GM21367 (cell line): ENCODE data around the gene FHL3.
"Not testable (repeated sequence)": the region's sequence is repeated elsewhere in the genome, so short reads cannot be mapped to it uniquely, and the experiment has no call there.

ENCODE experiments used
- ATAC-seq: cut with Tn5 transposase; IDR thresholded peaks from one replicate; pipeline ENCODE4 v1.9.1; 2021; ENCODE audit not compliant: unreplicated experiment

The FHL3 gene

DNA sequence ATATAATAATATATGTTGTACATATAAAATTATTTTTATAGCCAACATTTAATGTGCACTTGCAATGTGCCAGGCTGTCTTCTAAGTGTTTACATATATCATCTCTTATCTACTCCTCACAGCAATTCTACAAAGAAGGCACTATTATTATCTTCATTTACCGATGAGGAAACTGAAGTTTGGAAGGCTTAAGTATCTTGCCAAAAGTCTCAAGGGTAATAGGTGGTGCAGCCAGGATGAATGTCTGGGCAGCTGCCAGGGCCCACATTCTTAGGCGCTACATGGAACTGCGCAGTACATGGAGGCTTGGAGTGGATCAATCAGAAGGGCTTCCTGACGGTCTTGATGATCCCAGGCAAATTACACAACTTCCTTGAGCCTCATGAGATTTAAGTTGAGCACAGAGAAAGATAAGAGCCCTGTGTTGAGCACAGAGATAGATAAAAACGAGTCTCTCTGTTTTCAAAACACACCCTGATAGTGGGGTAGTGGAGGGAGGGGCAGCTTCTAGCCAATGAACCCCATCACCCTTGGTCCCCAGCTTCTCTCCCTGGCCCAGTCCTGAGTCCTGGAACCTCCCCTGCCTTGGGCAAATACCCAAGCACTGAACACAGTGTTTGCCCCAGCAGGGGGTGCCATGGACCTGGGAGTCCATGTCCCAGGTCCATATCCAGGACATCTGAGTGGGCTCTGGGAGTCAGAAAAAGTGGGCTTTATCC is 32.1 kb upstream of the FHL3 start:
- ATAC-seq, result no peak

DNA sequence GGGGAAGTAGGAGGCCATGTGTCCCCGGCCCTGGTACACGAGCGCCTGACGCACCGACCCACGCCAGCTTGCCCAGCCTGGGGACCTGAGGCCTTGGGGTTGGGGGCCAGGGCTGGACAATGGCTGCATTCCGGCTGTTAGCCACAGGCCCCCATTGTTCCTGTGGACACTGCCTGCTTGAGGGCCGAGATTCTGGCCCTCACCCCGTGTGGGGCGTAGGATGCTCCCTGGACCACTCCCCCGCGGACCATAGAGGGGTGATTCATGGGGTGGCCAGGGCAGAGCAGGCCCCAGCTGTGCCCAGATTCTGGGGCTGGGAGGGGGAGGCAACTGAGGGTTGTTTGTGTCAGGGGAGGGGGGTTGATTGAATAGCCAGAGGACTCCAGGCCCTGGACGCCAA is 29.6 kb upstream of the FHL3 start:
- no peak for ATAC-seq

GRCh38 chr1:38032992-38033391 is 27.7 kb upstream of the FHL3 start:
- not testable (repeated sequence) for ATAC-seq

- ATAC-seq, result no peak
Measured at GRCh38 chr1:38031513-38031866, 26.2 kb upstream of the FHL3 start.

GRCh38 chr1:38030596-38031512 is 25.5 kb upstream of the FHL3 start:
- ATAC-seq, result no peak

- peak; percentile 43 for ATAC-seq
Measured at GRCh38 chr1:38029685-38030511, 24.6 kb upstream of the FHL3 start.

DNA sequence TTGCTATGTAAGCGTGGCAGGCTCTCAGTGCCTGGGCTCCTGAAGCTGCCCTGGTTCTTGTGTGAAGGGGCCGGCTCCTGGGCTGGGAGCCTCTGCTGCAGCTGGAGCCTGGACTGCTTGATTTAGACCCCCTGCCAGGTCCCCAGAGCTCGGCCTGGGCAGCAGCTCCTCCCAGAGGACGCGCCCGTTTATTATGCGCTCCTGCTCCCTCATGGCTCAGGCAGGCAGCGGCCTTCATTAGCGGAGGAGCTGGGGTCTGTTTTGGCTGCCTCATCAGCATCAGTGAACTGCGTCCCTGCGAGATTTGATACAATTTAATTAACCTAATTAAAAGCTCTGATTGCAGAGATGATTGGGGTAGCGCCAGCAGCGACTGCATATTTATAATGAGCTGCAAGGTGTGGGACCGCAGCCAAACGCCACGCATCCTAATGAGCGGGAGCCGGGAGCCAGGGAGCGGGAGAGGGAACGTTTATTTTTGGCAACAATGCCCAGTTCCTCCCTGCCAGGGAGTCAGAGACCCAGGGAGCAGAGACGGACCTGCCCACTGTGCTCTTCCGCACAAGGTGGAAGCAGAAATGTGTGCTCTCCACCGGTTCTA is 23.9 kb upstream of the FHL3 start:
- no peak for ATAC-seq

- peak; percentile 5 for ATAC-seq
Measured at GRCh38 chr1:38028671-38029070, 23.4 kb upstream of the FHL3 start.

DNA sequence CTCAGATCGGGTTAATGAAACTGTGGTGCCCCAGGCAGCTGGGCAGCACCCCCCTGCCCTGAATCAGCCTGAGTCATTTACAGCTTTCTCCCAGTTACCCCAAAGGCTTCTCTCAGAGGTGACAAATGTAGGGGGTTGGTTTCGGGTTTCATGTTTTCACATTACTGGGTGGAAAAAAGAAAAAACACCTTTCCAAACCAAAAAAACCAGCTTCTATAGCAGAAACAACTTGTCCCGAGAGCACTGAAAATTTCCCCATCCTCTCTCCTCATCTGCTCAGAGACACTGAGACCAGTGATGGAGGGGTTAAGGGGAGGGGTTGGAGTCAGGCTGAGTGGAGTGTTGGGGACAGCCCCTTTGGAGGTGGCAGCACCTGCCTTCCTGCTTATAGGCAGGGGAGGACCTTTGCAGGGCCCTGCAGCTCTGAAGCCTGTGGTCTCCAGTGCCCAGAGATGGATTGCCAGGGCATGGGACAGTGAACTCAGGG is 22.8 kb upstream of the FHL3 start:
- ATAC-seq, result peak; percentile 61

- ATAC-seq, result no peak
Measured at GRCh38 chr1:38027201-38028104, 22.1 kb upstream of the FHL3 start.

- ATAC-seq, result no peak
Measured at GRCh38 chr1:38026592-38027200, 21.4 kb upstream of the FHL3 start.

DNA sequence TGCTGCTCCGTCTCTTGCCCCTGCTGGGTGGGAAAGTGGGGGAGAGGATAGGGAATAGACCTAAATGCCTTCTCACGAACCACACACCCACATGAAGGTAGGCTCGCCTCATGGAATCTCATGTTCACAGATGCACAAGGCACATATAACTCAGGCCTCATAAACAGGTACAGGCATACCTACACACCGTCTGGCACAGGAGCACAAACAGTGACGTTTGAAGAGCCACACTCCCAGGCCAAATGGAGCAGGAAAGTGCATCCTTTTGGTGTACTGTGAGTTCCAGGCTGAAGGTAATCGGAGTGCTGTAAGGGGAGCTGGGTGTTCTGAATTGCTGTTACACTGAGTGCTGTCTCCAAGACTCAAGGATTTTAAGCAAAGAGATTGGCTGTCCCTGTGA is 20.4 kb upstream of the FHL3 start:
- ATAC-seq, result no peak

DNA sequence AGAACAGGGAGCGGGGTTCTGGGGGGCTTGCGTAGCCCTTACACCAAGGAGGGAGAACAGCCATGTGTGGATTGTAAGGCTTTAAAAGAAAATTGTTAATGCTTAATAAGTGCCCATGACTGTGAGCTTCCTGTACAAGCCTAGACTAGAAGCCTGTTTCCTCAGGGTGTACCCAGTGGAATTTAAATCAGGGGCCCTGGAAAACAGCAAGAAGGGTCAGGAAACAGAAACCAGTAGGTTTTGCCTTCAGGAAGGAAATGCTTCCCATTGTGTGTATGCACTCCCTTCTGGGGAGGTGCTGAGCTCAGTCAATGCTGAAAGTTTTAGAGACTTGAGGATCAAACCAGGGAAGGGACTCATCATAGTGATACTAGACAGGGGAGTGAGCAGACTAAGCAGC is 19.9 kb upstream of the FHL3 start:
- no peak for ATAC-seq

DNA sequence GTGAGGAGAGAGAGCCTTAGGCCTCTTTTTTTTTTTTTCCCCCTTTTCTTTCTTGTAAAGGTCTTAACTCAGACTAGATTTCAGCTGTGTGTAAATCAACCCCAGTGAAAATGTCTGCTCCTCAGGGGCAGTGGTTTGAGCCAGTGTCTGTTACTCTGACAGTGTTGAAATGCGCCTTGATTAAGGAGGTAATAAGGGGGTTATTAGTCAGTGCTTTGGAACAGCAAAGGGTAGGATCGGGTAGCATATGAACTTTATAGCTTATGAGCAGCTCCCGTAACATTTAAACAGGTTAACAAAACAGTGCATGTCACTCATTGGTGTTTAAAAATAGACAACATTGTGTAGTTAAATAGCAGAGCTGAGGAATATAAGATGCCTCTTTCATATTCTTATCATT is 17.5 kb upstream of the FHL3 start:
- no peak for ATAC-seq

DNA sequence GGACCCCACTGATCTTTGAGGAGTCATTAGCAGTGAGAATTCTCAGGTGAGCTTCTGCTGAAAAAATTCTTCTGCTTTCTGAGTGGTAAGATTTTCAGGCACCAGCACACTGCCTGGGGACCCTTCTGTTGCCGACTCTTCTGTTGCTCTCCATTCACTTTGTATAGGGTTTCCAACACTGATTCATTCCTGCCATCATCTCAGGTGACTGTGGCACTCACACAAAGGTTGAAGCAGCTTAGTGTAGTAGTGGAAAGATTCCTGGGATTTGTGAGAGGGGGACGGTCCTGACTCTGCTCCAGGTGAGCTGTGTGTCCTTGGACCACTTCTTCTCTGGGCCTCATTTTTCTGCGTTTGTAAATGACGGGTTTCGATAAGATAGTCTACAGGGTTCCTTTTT is 16.7 kb upstream of the FHL3 start:
- no peak for ATAC-seq

DNA sequence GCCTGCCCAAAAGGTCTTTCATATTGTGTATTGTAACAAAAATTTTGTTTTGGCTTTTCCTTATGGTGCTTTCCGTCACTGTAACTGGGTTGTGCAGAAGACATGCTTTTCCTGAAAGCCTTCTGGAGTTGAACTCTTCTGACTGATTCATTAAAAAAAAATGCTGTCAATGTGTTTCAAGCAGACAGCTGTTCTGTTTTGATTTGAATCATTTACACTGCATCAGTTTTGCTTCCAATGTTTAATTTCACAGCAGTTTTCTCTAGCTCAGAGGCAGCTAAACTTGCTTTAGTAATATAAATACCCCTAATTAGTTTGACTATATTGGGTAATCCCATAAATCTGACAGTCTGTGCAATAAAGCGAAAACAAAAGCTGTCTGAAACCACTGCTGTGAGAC is 15.1 kb upstream of the FHL3 start:
- no peak for ATAC-seq

GRCh38 chr1:38018864-38019343 is 13.6 kb upstream of the FHL3 start:
- no peak for ATAC-seq

DNA sequence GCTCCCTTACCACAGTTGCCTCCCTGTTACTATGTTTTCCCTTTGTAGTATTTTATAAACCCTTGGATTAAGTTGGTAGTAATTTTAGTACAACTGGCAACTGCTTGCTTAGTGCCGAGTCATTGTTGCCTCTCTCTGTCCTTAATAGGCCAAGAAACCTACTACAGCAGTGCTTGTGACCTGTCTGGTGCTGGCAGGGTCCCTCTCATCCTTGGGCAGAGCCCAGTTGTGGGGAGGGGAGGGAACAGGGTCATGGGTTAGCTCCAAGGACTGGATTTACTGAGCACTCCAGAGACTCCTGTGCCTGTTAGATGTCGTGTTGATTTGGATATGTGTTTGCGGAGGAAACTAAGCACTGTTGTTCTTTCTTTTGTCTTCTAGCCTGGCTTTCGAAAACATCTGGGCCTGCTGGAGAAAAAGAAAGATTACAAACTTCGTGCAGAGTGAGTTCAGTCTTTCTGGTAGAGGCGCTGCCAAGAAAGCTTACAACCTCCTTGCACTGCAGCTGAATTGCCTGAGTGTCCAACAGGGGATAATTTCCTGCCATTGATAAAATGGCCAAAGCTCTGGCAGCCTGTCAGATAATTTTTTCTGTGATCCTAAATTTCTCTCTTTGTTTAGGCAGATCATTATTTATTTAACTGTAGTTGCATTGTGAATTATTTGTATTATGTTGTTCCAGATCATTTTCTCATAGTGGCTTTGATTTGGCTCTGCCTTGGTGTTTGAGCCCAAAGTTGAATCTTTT is 10.8 kb upstream of the FHL3 start:
- no peak for ATAC-seq
